GM23248 (cell line): ENCODE results near the gene PRRC1. TPM values are rescaled to one million over a fixed set of nuclear protein-coding genes. Genes with fewer than 3 reads are reported as not detected.

Source experiments
- DNase-seq: peaks from one replicate; pipeline ENCODE4 v3.0.0-alpha.2; 2015
- H2AFZ ChIP-seq: fragments of 200-600 bp; sonication (generic); 2 replicates; pipeline ENCODE4 v1.6.1; 2016; ENCODE audit warnings: antibody characterized with exemption
- H3F3A ChIP-seq: fragments of 200-600 bp; sonication (generic); 2 replicates; pipeline ENCODE4 v1.6.1; 2016; ENCODE audit warnings: mild to moderate bottlenecking, antibody characterized with exemption, mixed run types; ENCODE audit not compliant: insufficient read depth
- H3K27ac ChIP-seq: fragments of 200-600 bp; sonication (generic); 2 replicates; pipeline ENCODE4 v1.5.1; 2016; ENCODE audit warnings: mild to moderate bottlenecking
- H3K27me3 ChIP-seq: fragments of 200-600 bp; sonication (generic); replicated peaks from 2 replicates; pipeline ENCODE4 v1.6.1; 2016; ENCODE audit warnings: mild to moderate bottlenecking; ENCODE audit not compliant: insufficient read depth
- H3K36me3 ChIP-seq: fragments of 200-600 bp; sonication (generic); 2 replicates; pipeline ENCODE4 v1.6.1; 2016; ENCODE audit warnings: low read depth, mild to moderate bottlenecking
- H3K4me1 ChIP-seq: fragments of 200-600 bp; sonication (generic); 2 replicates; pipeline ENCODE4 v1.6.1; 2016; ENCODE audit warnings: mild to moderate bottlenecking; ENCODE audit not compliant: insufficient read depth
- H3K4me2 ChIP-seq: fragments of 200-600 bp; sonication (generic); one replicate; pipeline ENCODE4 v1.6.1; 2016; ENCODE audit warnings: mild to moderate bottlenecking; ENCODE audit not compliant: unreplicated experiment
- H3K4me3 ChIP-seq: fragments of 200-600 bp; sonication (generic); 2 replicates; pipeline ENCODE4 v1.5.1; 2016; ENCODE audit warnings: mild to moderate bottlenecking
- H3K79me2 ChIP-seq: fragments of 200-600 bp; sonication (generic); 2 replicates; pipeline ENCODE4 v1.6.1; 2016; ENCODE audit warnings: mild to moderate bottlenecking; ENCODE audit not compliant: insufficient read depth
- H3K9ac ChIP-seq: fragments of 200-600 bp; sonication (generic); 2 replicates; pipeline ENCODE4 v1.6.1; 2016; ENCODE audit warnings: mild to moderate bottlenecking
- H3K9me2 ChIP-seq: fragments of 200-600 bp; sonication (generic); 2 replicates; pipeline ENCODE4 v1.6.1; 2016; ENCODE audit warnings: mixed run types, mild to moderate bottlenecking, moderate library complexity; ENCODE audit not compliant: insufficient read depth
- H3K9me3 ChIP-seq: fragments of 200-600 bp; sonication (generic); one replicate; pipeline ENCODE4 v1.6.1; 2017; ENCODE audit warnings: low read depth
- H4K20me1 ChIP-seq: fragments of 200-600 bp; sonication (generic); 2 replicates; pipeline ENCODE4 v1.6.0; 2016; ENCODE audit not compliant: insufficient read depth
- EZH2 ChIP-seq: fragments of 200-600 bp; sonication (generic); IDR thresholded peaks from 2 replicates; pipeline ENCODE4 v1.6.1; 2018; ENCODE audit warnings: antibody characterized with exemption, mild to moderate bottlenecking; ENCODE audit not compliant: insufficient read depth, poor library complexity, severe bottlenecking
- EZH2phosphoT487 ChIP-seq: fragments of 200-600 bp; sonication (generic); IDR thresholded peaks from 2 replicates; pipeline ENCODE4 v1.6.1; 2018; ENCODE audit warnings: antibody characterized with exemption, moderate library complexity, mild to moderate bottlenecking, low read depth; ENCODE audit not compliant: insufficient read depth
- WGBS, 2 experiments: methylation state at CpG; one replicate each; pipeline ENCODE4 v1.1.6; 2015 to 2017; ENCODE audit warnings: low lambda C conversion rate in 2 of 2, low coverage in 1 of 2; ENCODE audit errors: missing lambda C conversion rate in 2 of 2; 5-methylcytosine and 5-hydroxymethylcytosine counted together
- in situ Hi-C: fragments of 300-500 bp; cut with MboI; formaldehyde crosslinking; loops from 2 replicates; pipeline ENCODE4 v1.15.0; 2020
- polyA plus RNA-seq: library from polyadenylated mRNA; unstranded; fragments of >200 nt; fragmentation: Nextera tagmentation; extraction: Ambion mirVana; gene quantifications from 2 replicates; pipeline ENCODE4 v1.2.1, GENCODE V29; 2016
- total RNA-seq: library from RNA; depleted of rRNA; stranded (reverse); fragments of >200 nt; shearing (Covaris generic); gene quantifications from 2 replicates; pipeline ENCODE4 v1.2.3, GENCODE V29; 2014

PRRC1 gene
- total and polyA plus RNA-seq, 2 experiments from 2014 or later = 61.2 to 66.1 TPM

GRCh38 chr5:127550652-127551409 is 33.4 kb downstream of the PRRC1 start:
- no peaks in the 10 kb centered on the region for H3K9me3 ChIP-seq
- peaks cover 84% of the 10 kb centered on the region for H3K36me3 ChIP-seq
- no peaks in the 10 kb centered on the region for H3K27me3 ChIP-seq
- 97 to 98% methylated on average over 5 of the region's 5 CpGs for WGBS, 2 experiments
- TF ChIP-seq EZH2 (no peak), EZH2phosphoT487 (no peak)
- H3K4me3 ChIP-seq = no peak overlapping the region
- H4K20me1 ChIP-seq = peaks cover 8% of the 10 kb centered on the region; the same call in 1 of the 2 replicates
- H3K79me2 ChIP-seq = peaks cover 59% of the 10 kb centered on the region
- H2AFZ ChIP-seq = no peak overlapping the region
- H3K9me2 ChIP-seq = no peaks in the 10 kb centered on the region
- H3K4me2 ChIP-seq = no peak overlapping the region
- peaks cover 26% of the 10 kb centered on the region; the same call in 1 of the 2 replicates for H3F3A ChIP-seq
- in situ Hi-C loops = no loop called here
- H3K27ac ChIP-seq = no peak overlapping the region
- no peak for DNase-seq
- H3K4me1 ChIP-seq = peaks cover 6% of the 10 kb centered on the region
- no peak overlapping the region for H3K9ac ChIP-seq

- H3K36me3 ChIP-seq = peaks cover 81% of the 10 kb centered on the region
- in situ Hi-C loops = no loop called here
Observed at GRCh38 chr5:127551410-127552041, 34.1 kb downstream of the PRRC1 start.

GRCh38 chr5:127555826-127556225 is 38.4 kb downstream of the PRRC1 start:
- no peaks in the 10 kb centered on the region for H3K4me1 ChIP-seq
- H3K9me2 ChIP-seq = no peaks in the 10 kb centered on the region
- in situ Hi-C loops = no loop called here
- peaks cover 12% of the 10 kb centered on the region; the same call in 1 of the 2 replicates for H3K79me2 ChIP-seq
- no peak overlapping the region for H2AFZ ChIP-seq
- no peak overlapping the region for H3K4me3 ChIP-seq
- no peaks in the 10 kb centered on the region for H3K27me3 ChIP-seq
- no peak overlapping the region for H3K4me2 ChIP-seq
- H3K9ac ChIP-seq = no peak overlapping the region
- DNase-seq = no peak
- peaks cover 46% of the 10 kb centered on the region for H3K36me3 ChIP-seq
- WGBS, 2 experiments = 45 to 46% methylated on average over 1 of the region's 1 CpG
- H3K9me3 ChIP-seq = no peaks in the 10 kb centered on the region
- TF ChIP-seq EZH2 (no peak), EZH2phosphoT487 (no peak)
- no peaks in the 10 kb centered on the region for H4K20me1 ChIP-seq
- H3F3A ChIP-seq = peaks cover 46% of the 10 kb centered on the region
- no peak overlapping the region for H3K27ac ChIP-seq

More at GRCh38 chr5:127551410-127552041, 34.1 kb downstream of the PRRC1 start:
- TF ChIP-seq EZH2phosphoT487 (no peak), EZH2 (no peak)
- peaks cover 26% of the 10 kb centered on the region for H3F3A ChIP-seq
- H3K9ac ChIP-seq = no peak overlapping the region
- H2AFZ ChIP-seq = no peak overlapping the region
- H3K9me2 ChIP-seq = no peaks in the 10 kb centered on the region
- no peaks in the 10 kb centered on the region for H3K9me3 ChIP-seq
- no peak overlapping the region for H3K4me2 ChIP-seq
- H3K79me2 ChIP-seq = peaks cover 52% of the 10 kb centered on the region
- WGBS, 2 experiments = 97 to 98% methylated on average over 9 of the region's 9 CpGs
- 0 out of 2 replicates have a peak, but pooled peaks cover 1% of the 10 kb centered on the region for H4K20me1 ChIP-seq
- no peaks in the 10 kb centered on the region for H3K27me3 ChIP-seq
- H3K4me3 ChIP-seq = no peak overlapping the region
- no peak for DNase-seq
- H3K4me1 ChIP-seq = peaks cover 6% of the 10 kb centered on the region
- no peak overlapping the region for H3K27ac ChIP-seq

- Histone ChIP-seq H3K4me3 (no peak overlapping the region), H3K9me2 (no peaks in the 10 kb centered on the region), H3K4me1 (peaks cover 9% of the 10 kb centered on the region), H4K20me1 (no peaks in the 10 kb centered on the region), H3K9me3 (no peaks in the 10 kb centered on the region), H3K27ac (no peak overlapping the region), H3K36me3 (peaks cover 38% of the 10 kb centered on the region), H3F3A (peaks cover 53% of the 10 kb centered on the region), H3K79me2 (peaks cover 8% of the 10 kb centered on the region; the same call in 1 of the 2 replicates), H3K9ac (no peak overlapping the region), H3K27me3 (no peaks in the 10 kb centered on the region), H3K4me2 (no peak overlapping the region), H2AFZ (no peak overlapping the region)
- in situ Hi-C loops = no loop called here
- WGBS, 2 experiments = 98 to 100% methylated on average over 3 of the region's 3 CpGs
- DNase-seq = no peak
- TF ChIP-seq EZH2phosphoT487 (no peak), EZH2 (no peak)
Observed at GRCh38 chr5:127556609-127557334, 39.3 kb downstream of the PRRC1 start.
